MM.1S (cell line): Measurements from ENCODE around the gene IFITM1.
"Not testable (repeated sequence)": the region's sequence is repeated elsewhere in the genome, so short reads cannot be mapped to it uniquely, and the experiment has no call there.

Experiments
- CTCF ChIP-seq: fragments of 300-600 bp; sonication (generic); IDR thresholded peaks from 2 replicates; pipeline ENCODE4 v1.5.1; 2016; ENCODE audit warnings: antibody characterized with exemption, low read length, mixed read lengths
- EZH2 ChIP-seq: fragments of 300-600 bp; sonication (generic); optimal IDR thresholded peaks from 2 replicates; pipeline ENCODE3; 2017; ENCODE audit warnings: low read depth, mild to moderate bottlenecking, antibody characterized with exemption, low read length, mixed read lengths

DNA sequence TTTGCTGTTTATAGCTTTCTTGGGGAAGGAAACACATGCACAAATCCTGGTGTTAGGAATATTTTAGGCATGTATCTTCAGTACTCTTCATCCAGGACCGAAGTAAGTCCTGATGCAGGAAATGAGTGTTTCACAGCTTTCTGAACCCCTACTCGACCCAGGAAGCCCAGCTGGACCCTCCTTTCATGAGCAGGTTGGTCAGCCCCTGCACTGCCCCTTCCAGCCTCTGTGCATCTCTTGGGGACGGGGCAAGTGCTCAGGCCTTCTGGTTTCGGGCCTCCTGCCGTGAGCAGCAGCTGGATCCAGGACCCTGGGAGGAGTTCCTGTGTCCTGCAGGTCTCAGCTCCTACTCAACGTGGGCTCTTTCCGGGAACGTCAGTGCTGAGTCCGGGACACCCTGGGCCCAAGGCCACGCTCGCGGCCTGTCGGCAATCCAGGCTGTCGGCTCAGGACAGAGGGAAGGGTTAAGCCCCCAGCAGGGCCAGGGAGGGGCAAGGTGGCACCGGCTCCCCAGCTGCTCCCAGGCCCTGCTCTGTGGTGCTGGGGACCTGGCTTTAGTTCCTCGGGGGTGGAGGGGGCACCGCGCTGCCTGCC lies 3.8 kb upstream of the IFITM1 start:
- not testable (repeated sequence) for TF ChIP-seq CTCF, EZH2
